ENCODE results near the gene LACTBL1. TPM values are rescaled to one million over a fixed set of nuclear protein-coding genes. Genes with fewer than 3 reads are reported as not detected.

The LACTBL1 gene
- total RNA-seq (not detected in 2 replicates), polyA plus RNA-seq (not detected in 2 replicates), polyA minus RNA-seq (ENCODE audit: low replicate concordance) (not detected in 2 replicates)
- polyA plus RNA-seq (2012), result not detected in 2 replicates

GRCh38 chr1:22972760-22973159 is at the start of gene LACTBL1:
LACTBL1 (minus strand) TSS chr1:22972866; CDS start chr1:22972316, 550 bp downstream.
- no peak within 1 kb of the TSS for H3K4me3 ChIP-seq (replicated peaks in 1 of 4; ENCODE audit: control extremely low read depth in 1 of 4, insufficient read depth in 1 of 4, low read depth in 3 of 4, low read length in 4 of 4)
- H4K20me1 ChIP-seq (ENCODE audit: control insufficient read depth, extremely low read depth, insufficient read depth, low read length), result no peaks in the 10 kb centered on the region
- H2AFZ ChIP-seq (ENCODE audit: low read length), result no peak within 1 kb of the TSS
- no peaks in the 10 kb centered on the region for H3K36me3 ChIP-seq (ENCODE audit: control insufficient read depth, insufficient read depth, low read length)
- H3K27ac ChIP-seq (ENCODE audit: insufficient read depth, low read length), result no peak within 1 kb of the TSS
- H3K9ac ChIP-seq (ENCODE audit: insufficient read depth, low read length), result no peak within 1 kb of the TSS
- no peaks in the 10 kb centered on the region for H3K9me3 ChIP-seq (ENCODE audit: control insufficient read depth, insufficient read depth, low read depth, low read length)
- TF ChIP-seq CTCF (conservative IDR thresholded peaks at IDR 0.05 in 1 of 2, IDR thresholded peaks at IDR 0.05 in 1 of 2; ENCODE audit: low read depth in 1 of 2, low read length in 2 of 2), result no peak
- no peak for TF ChIP-seq EZH2 (IDR thresholded peaks at IDR 0.05; ENCODE audit: low read length, missing control alignments)
- peaks cover 22% of the 10 kb centered on the region for H3K27me3 ChIP-seq (ENCODE audit: control insufficient read depth, insufficient read depth, low read length)
- DNase-seq (ENCODE audit: low read depth in 2 of 2), result no peak
- no peaks in the 10 kb centered on the region for H3K4me1 ChIP-seq (ENCODE audit: control insufficient read depth, extremely low read depth, insufficient read depth, low read length)
- H3K79me2 ChIP-seq (ENCODE audit: control insufficient read depth, insufficient read depth, low read length), result no peaks in the 10 kb centered on the region
- H3K4me2 ChIP-seq (ENCODE audit: extremely low read depth, insufficient read depth, low read length), result no peak within 1 kb of the TSS

GRCh38 chr1:23021834-23022233 is 49.2 kb upstream of the LACTBL1 start:
- H4K20me1 ChIP-seq (ENCODE audit: control insufficient read depth, extremely low read depth, insufficient read depth, low read length), result no peaks in the 10 kb centered on the region
- DNase-seq (ENCODE audit: low read depth in 2 of 2), result no peak

GRCh38 chr1:23020706-23021405 is 48.2 kb upstream of the LACTBL1 start:
- peaks cover 61% of the 10 kb centered on the region for H3K79me2 ChIP-seq (ENCODE audit: control insufficient read depth, insufficient read depth, low read length)
- H3K4me1 ChIP-seq (ENCODE audit: control insufficient read depth, extremely low read depth, insufficient read depth, low read length), result no peaks in the 10 kb centered on the region
- H3K9ac ChIP-seq (ENCODE audit: insufficient read depth, low read length), result no peak overlapping the region
- no peaks in the 10 kb centered on the region for H4K20me1 ChIP-seq (ENCODE audit: control insufficient read depth, extremely low read depth, insufficient read depth, low read length)
- peak overlapping the region; percentile 65 to 96 (median 82) for H3K4me3 ChIP-seq (replicated peaks in 1 of 4; ENCODE audit: control extremely low read depth in 1 of 4, insufficient read depth in 1 of 4, low read depth in 3 of 4, low read length in 4 of 4)
- no peak overlapping the region for H3K27ac ChIP-seq (ENCODE audit: insufficient read depth, low read length)
- peak overlapping the region; percentile 91 for H3K4me2 ChIP-seq (ENCODE audit: extremely low read depth, insufficient read depth, low read length)
- no peak overlapping the region for H2AFZ ChIP-seq (ENCODE audit: low read length)
- H3K36me3 ChIP-seq (ENCODE audit: control insufficient read depth, insufficient read depth, low read length), result no peaks in the 10 kb centered on the region
- DNase-seq (ENCODE audit: low read depth in 2 of 2), result peak in 1 of 2 donors; percentile 23
- no peaks in the 10 kb centered on the region for H3K27me3 ChIP-seq (ENCODE audit: control insufficient read depth, insufficient read depth, low read length)
- no peaks in the 10 kb centered on the region for H3K9me3 ChIP-seq (ENCODE audit: control insufficient read depth, insufficient read depth, low read depth, low read length)
- TF ChIP-seq CTCF (conservative IDR thresholded peaks at IDR 0.05 in 1 of 2, IDR thresholded peaks at IDR 0.05 in 1 of 2; ENCODE audit: low read depth in 1 of 2, low read length in 2 of 2) (no peak), EZH2 (IDR thresholded peaks at IDR 0.05; ENCODE audit: low read length, missing control alignments) (no peak)

More at GRCh38 chr1:23021834-23022233, 49.2 kb upstream of the LACTBL1 start:
- Histone ChIP-seq H2AFZ (ENCODE audit: low read length) (no peak overlapping the region), H3K27me3 (ENCODE audit: control insufficient read depth, insufficient read depth, low read length) (no peaks in the 10 kb centered on the region), H3K9ac (ENCODE audit: insufficient read depth, low read length) (no peak overlapping the region), H3K4me2 (ENCODE audit: extremely low read depth, insufficient read depth, low read length) (peak overlapping the region; percentile 15), H3K27ac (ENCODE audit: insufficient read depth, low read length) (no peak overlapping the region), H3K4me3 (replicated peaks in 1 of 4; ENCODE audit: control extremely low read depth in 1 of 4, insufficient read depth in 1 of 4, low read depth in 3 of 4, low read length in 4 of 4) (no peak overlapping the region), H3K4me1 (ENCODE audit: control insufficient read depth, extremely low read depth, insufficient read depth, low read length) (no peaks in the 10 kb centered on the region), H3K79me2 (ENCODE audit: control insufficient read depth, insufficient read depth, low read length) (peaks cover 69% of the 10 kb centered on the region), H3K36me3 (ENCODE audit: control insufficient read depth, insufficient read depth, low read length) (no peaks in the 10 kb centered on the region), H3K9me3 (ENCODE audit: control insufficient read depth, insufficient read depth, low read depth, low read length) (no peaks in the 10 kb centered on the region)
- TF ChIP-seq EZH2 (IDR thresholded peaks at IDR 0.05; ENCODE audit: low read length, missing control alignments) (no peak), CTCF (conservative IDR thresholded peaks at IDR 0.05 in 1 of 2, IDR thresholded peaks at IDR 0.05 in 1 of 2; ENCODE audit: low read depth in 1 of 2, low read length in 2 of 2) (no peak)
